Tibial artery (tissue), 4 donors: ENCODE results near the gene CAPZB.

Source experiments
- DNase-seq, 2 donors: peaks; one replicate each; pipeline ENCODE4 v3.0.0-alpha.2; 2019
- H3K27ac ChIP-seq, 2 donors: fragments of 200-600 bp; sonication (generic) in 1 of 2; 1 replicate in 1 of 2; 2 replicates in 1 of 2; pipeline ENCODE4 v1.5.1; 2018 to 2019; ENCODE audit warnings: mild to moderate bottlenecking in 1 of 2
- H3K27me3 ChIP-seq, 2 donors: fragments of 200-600 bp; sonication (generic) in 1 of 2; one replicate each; pipeline versions ENCODE4 v1.5.1 to v1.6.0; 2016 to 2019
- H3K36me3 ChIP-seq, 3 donors: fragments of 200-600 bp; sonication (generic) in 2 of 3; one replicate each; pipeline ENCODE4 v1.5.1; 2016 to 2019; ENCODE audit warnings: mild to moderate bottlenecking in 2 of 3
- H3K4me1 ChIP-seq, 4 donors: fragments of 200-600 bp; sonication (generic) in 2 of 4; 1 replicate in 3 of 4; 2 replicates in 1 of 4; pipeline ENCODE4 v1.5.1; 2016 to 2019
- H3K4me3 ChIP-seq, 2 donors: fragments of 200-600 bp; sonication (generic) in 1 of 2; 1 replicate in 1 of 2; 2 replicates in 1 of 2; pipeline ENCODE4 v1.5.1; 2018 to 2019; ENCODE audit warnings: mild to moderate bottlenecking in 2 of 2
- H3K9me3 ChIP-seq, 3 donors: fragments of 200-600 bp; sonication (generic) in 1 of 3; one replicate each; pipeline ENCODE4 v1.5.1; 2016 to 2019
- CTCF ChIP-seq, 2 experiments: fragments of 200-600 bp in 1 of 2; fragments of 450-650 bp in 1 of 2; IDR thresholded peaks; one replicate each; pipeline ENCODE4 v1.5.1; 2017 to 2019; ENCODE audit warnings: antibody characterized with exemption in 2 of 2, mild to moderate bottlenecking in 1 of 2, moderate library complexity in 1 of 2
- intact Hi-C: fragments of 100-400 bp; cut with DNase I; formaldehyde crosslinking; loops from one replicate; pipeline ENCODE4 v1.15.0; 2023; ENCODE audit warnings: low total_unique reads

CAPZB gene

GRCh38 chr1:19435851-19436455, 49.4 kb downstream of the CAPZB start:
- peaks cover 3 to 91% (median 84%) of the 10 kb centered on the region in 4 donors for H3K4me1 ChIP-seq
- no peak overlapping the region for H3K4me3 ChIP-seq
- H3K36me3 ChIP-seq = no peaks in the 10 kb centered on the region
- peak overlapping the region; percentile 89 to 90 for H3K27ac ChIP-seq
- H3K27me3 ChIP-seq = no peaks in the 10 kb centered on the region
- TF ChIP-seq CTCF (IDR thresholded peaks at IDR 0.05) = no peak
- no peak for DNase-seq
- H3K9me3 ChIP-seq = no peaks in the 10 kb centered on the region
- intact Hi-C loops = no loop called here

GRCh38 chr1:19435181-19435580, 50.2 kb downstream of the CAPZB start:
- Histone ChIP-seq H3K27ac (peak overlapping the region; percentile 89 to 90), H3K27me3 (no peaks in the 10 kb centered on the region), H3K4me3 (no peak overlapping the region), H3K9me3 (no peaks in the 10 kb centered on the region), H3K4me1 (peaks cover 3 to 91% (median 84%) of the 10 kb centered on the region in 4 donors), H3K36me3 (no peaks in the 10 kb centered on the region)
- peak in 1 of 2 donors; percentile 61 for DNase-seq
- intact Hi-C loops = no loop called here
- no peak for TF ChIP-seq CTCF (IDR thresholded peaks at IDR 0.05)

- Histone ChIP-seq H3K4me3 (no peak overlapping the region), H3K9me3 (no peaks in the 10 kb centered on the region), H3K36me3 (no peaks in the 10 kb centered on the region), H3K27ac (peak overlapping the region; percentile 89 to 90), H3K27me3 (no peaks in the 10 kb centered on the region), H3K4me1 (peaks cover 0 to 91% (median 82%) of the 10 kb centered on the region in 4 donors)
- DNase-seq = no peak
- intact Hi-C loops = no loop called here
- no peak for TF ChIP-seq CTCF (IDR thresholded peaks at IDR 0.05)
These were observed 51.7 kb downstream of the CAPZB start for GRCh38 chr1:19433719-19433998.

DNA sequence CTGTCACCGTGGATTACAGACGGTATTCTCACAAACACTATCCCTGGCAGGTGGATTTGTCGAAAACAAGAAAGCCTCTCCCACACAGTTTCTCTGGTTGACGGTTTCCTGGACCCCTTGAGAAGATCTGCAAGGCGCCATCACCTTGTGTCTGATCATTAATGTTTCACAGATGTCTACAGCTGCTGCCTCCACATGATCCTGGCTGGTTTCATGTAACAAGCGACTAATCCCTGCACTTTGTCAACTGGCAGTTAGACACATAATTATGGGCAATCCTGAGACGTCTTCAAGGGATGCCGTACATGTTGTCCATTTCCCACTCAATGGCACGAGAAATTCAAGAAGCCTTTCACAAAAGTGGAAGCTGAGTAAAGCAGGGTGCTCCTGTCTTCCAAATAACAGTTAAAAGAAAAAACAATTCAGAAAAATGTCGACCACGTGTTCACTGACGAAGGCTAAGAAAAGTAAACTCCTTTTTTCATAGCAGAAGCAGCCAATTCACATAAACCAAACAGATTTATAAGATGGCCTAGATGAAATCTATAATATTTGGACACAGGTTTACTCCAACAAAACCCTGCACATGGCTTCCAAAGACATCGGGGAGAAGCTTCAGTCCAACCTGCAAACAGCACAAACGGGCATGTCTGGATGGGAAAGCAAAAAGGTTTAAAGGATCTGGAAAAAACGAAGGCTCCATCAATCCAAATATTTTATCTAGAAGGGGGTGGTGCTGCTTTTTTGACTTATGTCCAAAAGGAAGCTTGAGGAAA, 52.2 kb downstream of the CAPZB start:
- Histone ChIP-seq H3K4me3 (no peak overlapping the region), H3K4me1 (peaks cover 0 to 91% (median 80%) of the 10 kb centered on the region in 4 donors), H3K36me3 (no peaks in the 10 kb centered on the region), H3K9me3 (no peaks in the 10 kb centered on the region), H3K27ac (peak overlapping the region; percentile 89 to 90), H3K27me3 (no peaks in the 10 kb centered on the region)
- DNase-seq = no peak
- intact Hi-C loops = no loop called here
- TF ChIP-seq CTCF (IDR thresholded peaks at IDR 0.05) = no peak

GRCh38 chr1:19430121-19431068, 54.9 kb downstream of the CAPZB start:
- intact Hi-C loops = no loop called here
- Histone ChIP-seq H3K9me3 (no peaks in the 10 kb centered on the region), H3K27me3 (no peaks in the 10 kb centered on the region), H3K4me1 (peaks cover 0 to 91% (median 80%) of the 10 kb centered on the region in 4 donors), H3K27ac (peak overlapping the region; percentile 67 to 85), H3K36me3 (no peaks in the 10 kb centered on the region), H3K4me3 (no peak overlapping the region)
- no peak for TF ChIP-seq CTCF (IDR thresholded peaks at IDR 0.05)
- no peak for DNase-seq
